K562 (cell line): ENCODE results near the gene ACBD6. TPM values are rescaled to one million over a fixed set of nuclear protein-coding genes. Genes with fewer than 3 reads are reported as not detected.

ENCODE experiments used
- ADNP ChIP-seq: fragments of 200-800 bp; sonication (Bioruptor generic); IDR thresholded peaks from 2 replicates; pipeline ENCODE4 v1.6.1; 2016; ENCODE audit warnings: missing genetic modification characterization, missing compliant biosample characterization
- ARID1B ChIP-seq: fragments of 450-650 bp; IDR thresholded peaks from 2 replicates; pipeline ENCODE4 v1.6.1; 2016; ENCODE audit warnings: antibody characterized with exemption, mild to moderate bottlenecking, inconsistent platforms
- ARID4B ChIP-seq: sonication (generic); formaldehyde crosslinking; IDR thresholded peaks from 2 replicates; pipeline ENCODE4 v1.8.0; 2022; ENCODE audit warnings: mild to moderate bottlenecking, missing genetic modification reagents
- ATF1 ChIP-seq, 2 experiments: fragments of 450-650 bp in 1 of 2; IDR thresholded peaks; 2 replicates each; pipeline ENCODE4 v1.6.1; 2016; ENCODE audit warnings: missing compliant biosample characterization in 1 of 2, missing genetic modification characterization in 1 of 2
- CHAMP1 ChIP-seq: fragments of 450-650 bp; IDR thresholded peaks from 2 replicates; pipeline ENCODE4 v1.6.1; 2016; ENCODE audit warnings: mild to moderate bottlenecking
- HMBOX1 ChIP-seq: sonication (generic); IDR thresholded peaks from 2 replicates; pipeline ENCODE4 v1.6.1; 2016
- HNRNPUL1 ChIP-seq: fragments of 200-400 bp; formaldehyde crosslinking; IDR thresholded peaks from 2 replicates; pipeline ENCODE4 v1.6.1; 2017; ENCODE audit warnings: low read length
- KAT7 ChIP-seq: sonication (generic); formaldehyde crosslinking; IDR thresholded peaks from 2 replicates; pipeline ENCODE4 v1.8.0; 2022; ENCODE audit warnings: missing genetic modification reagents, mild to moderate bottlenecking, borderline replicate concordance
- MAZ ChIP-seq, 2 experiments: fragments of 450-650 bp in 1 of 2; sonication (generic) in 1 of 2; formaldehyde crosslinking; IDR thresholded peaks in 1 of 2; conservative IDR thresholded peaks in 1 of 2; 2 replicates each; pipeline versions ENCODE4 v1.4.0 to v1.5.0; 2020; ENCODE audit warnings: mild to moderate bottlenecking in 1 of 2, missing genetic modification reagents in 1 of 2
- PHB2 ChIP-seq: fragments of 450-650 bp; IDR thresholded peaks from 2 replicates; pipeline ENCODE4 v1.6.1; 2017; ENCODE audit warnings: low read depth
- POLR2G ChIP-seq: fragments of 200-400 bp; formaldehyde crosslinking; IDR thresholded peaks from 2 replicates; pipeline ENCODE4 v1.6.1; 2017; ENCODE audit warnings: low read depth, mild to moderate bottlenecking, antibody characterized with exemption, low read length, moderate library complexity
- POLR2H ChIP-seq: IDR thresholded peaks from 2 replicates; pipeline ENCODE4 v1.6.1; 2016; ENCODE audit warnings: missing genetic modification characterization, low read depth, mild to moderate bottlenecking, control low read depth, missing compliant biosample characterization, moderate library complexity
- SIN3A ChIP-seq, 2 experiments: fragments of 150-350 bp in 1 of 2; IDR thresholded peaks; 2 replicates each; pipeline ENCODE4 v1.6.1; 2011 to 2016; ENCODE audit warnings: borderline replicate concordance in 2 of 2, low read depth in 2 of 2, low read length in 2 of 2, mild to moderate bottlenecking in 2 of 2, moderate library complexity in 2 of 2; ENCODE audit not compliant: control insufficient read depth in 1 of 2
- SMARCA4 ChIP-seq: fragments of 450-650 bp; IDR thresholded peaks from 2 replicates; pipeline ENCODE4 v1.6.1; 2016
- ZBTB33 ChIP-seq: sonication (generic); formaldehyde crosslinking; IDR thresholded peaks from 2 replicates; pipeline ENCODE4 v1.8.1; 2023; ENCODE audit warnings: mild to moderate bottlenecking, missing genetic modification reagents
- ZNF143 ChIP-seq: sonication (generic); formaldehyde crosslinking; IDR thresholded peaks from 2 replicates; pipeline ENCODE4 v1.9.0; 2022; ENCODE audit warnings: mild to moderate bottlenecking, missing genetic modification reagents
- ZNF445 ChIP-seq: fragments of 250-450 bp; sonication (Bioruptor Pico); IDR thresholded peaks from 2 replicates; pipeline ENCODE4 v1.4.0; 2020; ENCODE audit warnings: low read depth, mild to moderate bottlenecking, moderate library complexity
- ZNF75A ChIP-seq: fragments of 450-650 bp; formaldehyde crosslinking; IDR thresholded peaks from 2 replicates; pipeline ENCODE4 v1.4.0; 2020; ENCODE audit warnings: mild to moderate bottlenecking
- polyA plus RNA-seq, 8 experiments: library from polyadenylated mRNA; depleted of rRNA in 4 of 8; stranded (reverse) in 5 of 8; unstranded in 3 of 8; fragments of >200 nt; fragmentation: Nextera tagmentation in 2 of 8; fragmentation: Illumina TruSeq in 1 of 8; extraction: Ambion mirVana in 2 of 8; extraction: Trizol in 1 of 8; gene quantifications; 2 replicates each; pipeline versions ENCODE4 v1.2.1 to v1.2.3, GENCODE V29; 2011 to 2014; ENCODE audit warnings: inconsistent platforms in 1 of 8, missing spikeins in 1 of 8
- total RNA-seq, 7 experiments: library from RNA; depleted of rRNA in 6 of 7; stranded (reverse); fragments of >200 nt in 6 of 7; fragmentation: Illumina TruSeq in 2 of 7; extraction: Trizol in 2 of 7; gene quantifications; 2 replicates each; pipeline versions ENCODE4 v1.2.1 to v1.2.3, GENCODE V29; 2011 to 2021; ENCODE audit warnings: low replicate concordance in 1 of 7

Gene ACBD6
- total and polyA plus RNA-seq, 9 of the 15 experiments (the other 6 are each of a cell fraction or from before 2014, with no cell fraction given) = 16.9 to 107 (median 77.7) TPM

- TF ChIP-seq SIN3A (IDR thresholded peaks at IDR 0.05; ENCODE audit: borderline replicate concordance in 2 of 2, control insufficient read depth in 1 of 2, low read depth in 2 of 2, low read length in 2 of 2) (no peak), ZNF445 (no peak), MAZ (CRISPR knock-in tag; conservative IDR thresholded peaks at IDR 0.05 in 1 of 2, IDR thresholded peaks at IDR 0.05 in 1 of 2) (0 out of 4 replicates have a peak, but pooled peaks of 1 of the 2 experiments have one; percentile 19), HNRNPUL1 (no peak), CHAMP1 (peak; percentile 62; the same call in 1 of the 2 replicates), ZBTB33 (CRISPR knock-in tag) (no peak), PHB2 (no peak), ARID1B (peak; percentile 74), ADNP (tag) (peak; percentile 61; the same call in 1 of the 2 replicates), POLR2H (tag) (no peak), ZNF143 (CRISPR knock-in tag) (no peak), ARID4B (no peak), ATF1 (CRISPR knock-in tag; IDR thresholded peaks at IDR 0.05) (no peak), ATF1 (tag; IDR thresholded peaks at IDR 0.05) (no peak), POLR2G (no peak), HMBOX1 (no peak), SMARCA4 (peak; percentile 75), KAT7 (CRISPR knock-in tag) (no peak), ZNF75A (CRISPR knock-in tag) (no peak)
These were observed 24.8 kb upstream of the ACBD6 start (continued) for GRCh38 chr1:180527101-180527669.
